ENCODE data around the gene KIF7. TPM values are rescaled to one million over a fixed set of nuclear protein-coding genes. Genes with fewer than 3 reads are reported as not detected.

The KIF7 gene
- polyA plus RNA-seq, 1 donor from 2014 or later = 5.2 TPM

- H3K9ac ChIP-seq (ENCODE audit: low read length) = no peak overlapping the region
- H3K4me2 ChIP-seq (ENCODE audit: low read length) = no peak overlapping the region
- TF ChIP-seq POLR2AphosphoS5 (IDR thresholded peaks at IDR 0.05) = no peak
- no peak for TF ChIP-seq SMC3 (conservative IDR thresholded peaks at IDR 0.05; ENCODE audit: poor library complexity)
- no peak for TF ChIP-seq MXI1 (conservative IDR thresholded peaks at IDR 0.05; ENCODE audit: poor library complexity, severe bottlenecking)
- no peak for TF ChIP-seq EZH2 (IDR thresholded peaks at IDR 0.05; ENCODE audit: borderline replicate concordance, insufficient read depth, low read length, poor library complexity, severe bottlenecking)
- TF ChIP-seq RAD21 (conservative IDR thresholded peaks at IDR 0.05) = no peak
- no peak for TF ChIP-seq REST (IDR thresholded peaks at IDR 0.05; ENCODE audit: borderline replicate concordance)
- TF ChIP-seq EP300 (conservative IDR thresholded peaks at IDR 0.05; ENCODE audit: poor library complexity, severe bottlenecking) = no peak
- no peak for TF ChIP-seq CTCF (IDR thresholded peaks at IDR 0.05; ENCODE audit: poor library complexity, severe bottlenecking)
- no peak for TF ChIP-seq TAF1 (IDR thresholded peaks at IDR 0.05; ENCODE audit: low read depth)
- no peaks in the 10 kb centered on the region for H3K79me2 ChIP-seq (replicated peaks; ENCODE audit: insufficient read depth, low read length)
- H3K4me3 ChIP-seq (ENCODE audit: low read length) = no peak overlapping the region
- H3K9me3 ChIP-seq (ENCODE audit: low read length) = no peaks in the 10 kb centered on the region
- no peaks in the 10 kb centered on the region for H3K27me3 ChIP-seq (ENCODE audit: insufficient read depth, low read depth, low read length)
- H3K9me2 ChIP-seq (ENCODE audit: insufficient read depth, low read length) = no peaks in the 10 kb centered on the region
- no peaks in the 10 kb centered on the region for H3F3A ChIP-seq (ENCODE audit: insufficient read depth, low read length, poor library complexity, severe bottlenecking)
- no peak overlapping the region for H2AFZ ChIP-seq (ENCODE audit: low read depth, low read length)
- no peaks in the 10 kb centered on the region for H3K36me3 ChIP-seq (ENCODE audit: insufficient read depth, low read length)
- no peaks in the 10 kb centered on the region for H4K20me1 ChIP-seq (ENCODE audit: insufficient read depth)
- no peak overlapping the region for H3K27ac ChIP-seq (ENCODE audit: low read length)
Measured at GRCh38 chr15:89623165-89623564, 32.1 kb downstream of the KIF7 start.

- H3K27ac ChIP-seq (ENCODE audit: low read length) = no peak overlapping the region
- H3F3A ChIP-seq (ENCODE audit: insufficient read depth, low read length, poor library complexity, severe bottlenecking) = no peaks in the 10 kb centered on the region
- H3K9ac ChIP-seq (ENCODE audit: low read length) = no peak overlapping the region
- H3K4me2 ChIP-seq (ENCODE audit: low read length) = no peak overlapping the region
- H2AFZ ChIP-seq (ENCODE audit: low read depth, low read length) = no peak overlapping the region
- H3K79me2 ChIP-seq (replicated peaks; ENCODE audit: insufficient read depth, low read length) = no peaks in the 10 kb centered on the region
- H3K4me3 ChIP-seq (ENCODE audit: low read length) = no peak overlapping the region
- H4K20me1 ChIP-seq (ENCODE audit: insufficient read depth) = no peaks in the 10 kb centered on the region
- H3K27me3 ChIP-seq (ENCODE audit: insufficient read depth, low read depth, low read length) = no peaks in the 10 kb centered on the region
- no peaks in the 10 kb centered on the region for H3K36me3 ChIP-seq (ENCODE audit: insufficient read depth, low read length)
- TF ChIP-seq SMC3 (conservative IDR thresholded peaks at IDR 0.05; ENCODE audit: poor library complexity) (no peak), RAD21 (conservative IDR thresholded peaks at IDR 0.05) (no peak), EP300 (conservative IDR thresholded peaks at IDR 0.05; ENCODE audit: poor library complexity, severe bottlenecking) (no peak), EZH2 (IDR thresholded peaks at IDR 0.05; ENCODE audit: borderline replicate concordance, insufficient read depth, low read length, poor library complexity, severe bottlenecking) (no peak), CTCF (IDR thresholded peaks at IDR 0.05; ENCODE audit: poor library complexity, severe bottlenecking) (no peak), POLR2AphosphoS5 (IDR thresholded peaks at IDR 0.05) (no peak), REST (IDR thresholded peaks at IDR 0.05; ENCODE audit: borderline replicate concordance) (no peak), MXI1 (conservative IDR thresholded peaks at IDR 0.05; ENCODE audit: poor library complexity, severe bottlenecking) (no peak), TAF1 (IDR thresholded peaks at IDR 0.05; ENCODE audit: low read depth) (no peak)
- H3K9me3 ChIP-seq (ENCODE audit: low read length) = no peaks in the 10 kb centered on the region
- H3K9me2 ChIP-seq (ENCODE audit: insufficient read depth, low read length) = no peaks in the 10 kb centered on the region
Measured at GRCh38 chr15:89621547-89621946, 33.7 kb downstream of the KIF7 start.
